ENCODE results near the gene GTF2IRD1.

- TF ChIP-seq CTCF (IDR thresholded peaks at IDR 0.05): no peak
- TF ChIP-seq POLR2AphosphoS5 (IDR thresholded peaks at IDR 0.05; ENCODE audit: low read depth, low read length): no peak
- TF ChIP-seq REST (IDR thresholded peaks at IDR 0.05; ENCODE audit: insufficient read depth in 1 of 2, low read depth in 2 of 2, low read length in 1 of 2): no peak
- TF ChIP-seq TCF7L2 (IDR thresholded peaks at IDR 0.05; ENCODE audit: low read depth, low read length): no peak
- TF ChIP-seq SIN3A (IDR thresholded peaks at IDR 0.05; ENCODE audit: borderline replicate concordance, insufficient read depth, low read depth, low read length): no peak
These were observed 1.6 kb downstream of the GTF2IRD1 start for GRCh38 chr7:74455291-74455804.
